Embryonic facial prominence (tissue), 1 donor: ENCODE measurements around the gene C17orf75.
"Not testable (repeated sequence)": the region's sequence is repeated elsewhere in the genome, so short reads cannot be mapped to it uniquely, and the experiment has no call there.

ENCODE experiments used
- DNase-seq: peaks from one replicate; pipeline ENCODE4 v3.0.0-alpha.2; 2016; ENCODE audit errors: extremely low spot score

Gene C17orf75

GRCh38 chr17:32345951-32346600, 4.1 kb upstream of the C17orf75 start:
- DNase-seq, result no peak

DNA sequence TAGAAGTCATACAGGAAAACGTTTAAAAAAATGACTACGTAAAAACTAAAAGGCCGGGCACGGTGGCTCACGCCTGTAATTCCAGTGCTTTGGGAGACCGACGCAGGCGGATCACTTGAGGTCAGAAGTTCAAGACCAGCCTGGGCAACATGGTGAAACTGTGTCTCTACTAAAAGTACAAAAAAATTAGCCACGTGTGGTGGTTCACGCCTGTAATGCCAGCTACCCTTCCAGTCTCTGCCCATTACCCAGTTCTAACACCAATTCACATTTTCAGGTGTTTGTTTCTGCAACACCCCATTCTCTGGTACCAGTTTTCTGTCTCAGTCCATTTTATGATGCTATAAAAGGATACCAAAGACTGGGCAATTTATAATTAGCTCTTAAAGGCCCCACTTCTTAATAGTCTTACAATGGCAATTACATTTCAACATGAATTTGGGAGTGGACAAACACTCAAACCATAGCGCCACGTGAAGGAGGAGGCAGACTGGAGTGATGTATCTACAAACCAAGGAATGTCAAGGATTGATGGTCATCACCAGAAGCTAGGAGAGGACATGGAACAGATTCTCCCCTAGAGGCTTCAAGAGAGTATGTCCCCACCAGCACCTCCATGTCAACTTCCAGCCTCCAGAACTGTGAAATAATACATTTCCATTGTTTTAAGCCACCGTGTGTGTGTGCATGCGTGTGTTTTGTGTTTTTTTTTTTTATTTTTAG, 791 bp upstream of the C17orf75 start:
- no peak for DNase-seq

DNA sequence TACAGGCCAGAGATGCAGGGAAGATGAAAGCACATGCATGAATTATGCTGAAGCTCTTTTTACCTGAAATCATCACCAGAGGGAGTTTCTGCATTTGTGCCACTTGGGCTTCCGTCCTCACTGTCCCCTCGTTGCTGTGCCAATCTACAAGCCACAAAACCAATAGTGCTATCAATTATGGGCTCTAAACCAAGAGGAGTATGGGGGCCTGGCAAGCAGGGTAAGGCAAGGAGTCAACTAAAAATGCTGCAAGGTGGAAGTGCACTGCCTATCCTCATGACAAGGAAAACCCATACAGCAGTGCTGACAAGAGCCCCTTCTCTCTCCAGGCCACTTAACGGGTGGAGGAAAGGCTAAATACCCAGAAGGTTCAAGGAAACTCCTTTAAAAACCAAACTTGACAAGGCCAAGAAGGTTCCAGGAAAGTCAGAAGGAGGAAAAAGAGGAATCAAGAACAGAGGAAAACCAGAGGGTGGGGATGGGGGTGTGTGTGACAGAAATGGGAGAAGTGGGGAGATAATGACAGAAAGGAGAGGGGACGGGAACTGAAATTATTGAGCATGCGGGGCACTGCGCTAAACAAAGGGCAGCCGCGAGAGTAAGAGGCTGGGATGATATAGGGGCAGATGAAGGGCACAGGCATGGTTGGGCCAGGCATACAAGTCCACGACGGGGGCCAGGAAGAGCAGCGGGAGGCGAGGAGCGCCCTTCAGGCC, 674 bp downstream of the C17orf75 start:
- no peak for DNase-seq

- no peak for DNase-seq
These were observed 6.3 kb downstream of the C17orf75 start for GRCh38 chr17:32335687-32336086.

- DNase-seq, result no peak
These were observed 6.9 kb downstream of the C17orf75 start for GRCh38 chr17:32335046-32335445.

DNA sequence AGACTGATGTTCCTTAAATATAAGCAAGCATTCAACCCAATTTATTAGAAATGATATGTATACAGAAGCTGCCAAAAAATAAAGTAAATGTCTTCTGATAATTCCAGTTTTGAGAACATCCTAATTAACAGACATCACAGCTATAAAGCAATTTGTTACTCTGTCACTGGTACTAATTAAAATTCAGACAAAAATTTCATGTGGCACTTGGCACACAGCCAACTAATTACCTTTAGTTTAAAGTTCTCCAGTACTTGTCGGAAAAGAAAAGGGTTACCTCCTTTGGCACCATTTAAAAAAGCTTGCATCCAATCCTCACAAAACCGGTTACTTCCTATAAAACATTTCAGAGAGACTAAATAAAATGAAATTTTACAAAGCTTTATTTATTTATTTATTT, 8.8 kb downstream of the C17orf75 start:
- no peak for DNase-seq

- no peak for DNase-seq
These were observed 10.5 kb downstream of the C17orf75 start for GRCh38 chr17:32331243-32332040.

DNA sequence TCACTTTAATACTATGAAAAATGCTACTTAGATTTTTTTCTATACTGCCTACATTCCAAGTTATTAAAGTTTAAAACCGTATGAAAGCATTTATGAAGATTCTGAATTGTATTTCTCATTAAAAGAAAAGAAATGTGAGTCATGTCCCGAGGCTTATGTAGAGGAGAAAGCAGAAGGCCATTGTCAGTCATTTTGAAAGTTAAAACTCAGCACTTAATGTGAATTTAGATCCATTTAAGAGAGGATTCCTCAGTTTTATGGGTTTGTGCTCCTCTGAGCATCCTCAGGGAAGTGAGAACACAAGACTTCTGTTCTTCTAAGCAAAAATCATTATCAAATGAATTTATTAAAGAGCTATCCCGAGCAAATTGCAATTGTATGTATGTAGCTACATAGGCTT, 11.8 kb downstream of the C17orf75 start:
- DNase-seq, result no peak

- no peak for DNase-seq
These were observed 14.1 kb downstream of the C17orf75 start for GRCh38 chr17:32327911-32328310.

DNA sequence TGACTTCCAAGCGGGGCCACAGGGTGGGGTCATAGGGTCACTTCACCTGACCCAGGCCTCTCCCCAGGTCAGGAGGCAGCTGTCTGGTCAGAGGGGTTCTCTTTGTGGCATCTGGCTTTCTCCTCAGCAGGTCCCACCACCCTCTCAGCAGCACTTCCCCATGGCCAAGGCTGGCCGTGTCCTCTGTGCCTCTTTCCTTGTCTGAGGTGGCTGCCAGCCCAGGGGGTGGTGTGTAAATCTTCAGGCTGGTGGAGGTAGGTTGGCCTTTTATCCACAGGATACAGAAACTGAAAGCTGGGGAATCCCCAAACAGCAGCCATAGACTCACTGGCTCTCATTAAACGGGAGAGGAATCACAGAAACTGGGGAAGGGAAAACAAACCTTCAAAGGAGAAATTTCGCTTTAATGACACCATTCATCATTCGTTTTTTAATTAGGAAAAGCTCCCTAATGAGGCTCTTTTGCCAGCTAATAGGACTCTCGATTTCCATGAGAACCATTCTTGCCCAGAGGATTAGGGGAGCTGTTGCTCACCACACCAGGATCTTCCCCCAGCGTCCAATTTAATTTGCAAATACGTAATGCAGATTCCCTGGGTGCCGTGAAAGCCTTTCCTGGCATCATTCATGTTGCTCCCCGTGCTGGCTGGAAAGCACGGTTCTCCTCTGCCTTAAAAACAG, 18.0 kb downstream of the C17orf75 start:
- no peak for DNase-seq

GRCh38 chr17:32323046-32323445, 18.9 kb downstream of the C17orf75 start:
- no peak for DNase-seq

GRCh38 chr17:32320847-32321246, 21.1 kb downstream of the C17orf75 start:
- DNase-seq, result no peak

DNA sequence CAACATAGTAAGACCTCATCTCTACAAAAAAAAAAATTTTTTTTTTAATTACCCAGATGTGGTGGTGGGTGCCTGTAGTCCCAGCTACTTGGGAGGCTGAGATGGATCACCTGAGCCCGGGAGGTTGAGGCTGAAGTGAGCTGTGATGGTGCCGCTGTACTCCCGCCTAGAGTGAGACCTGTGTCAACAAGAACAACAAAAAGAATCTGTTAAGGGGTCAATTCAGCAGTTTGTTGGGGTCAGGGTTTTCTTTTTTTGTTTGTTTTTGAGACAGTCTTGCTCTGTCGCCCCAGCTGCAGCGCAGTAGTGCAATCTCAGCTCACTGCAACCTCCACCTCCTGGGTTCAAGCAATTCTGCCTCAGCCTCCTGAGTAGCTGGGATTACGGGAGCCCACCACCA, 21.9 kb downstream of the C17orf75 start:
- not testable (repeated sequence) for DNase-seq

GRCh38 chr17:32319548-32319905, 22.4 kb downstream of the C17orf75 start:
- DNase-seq, result no peak

GRCh38 chr17:32318071-32318470, 23.9 kb downstream of the C17orf75 start:
- DNase-seq, result no peak

- no peak for DNase-seq
These were observed 24.6 kb downstream of the C17orf75 start for GRCh38 chr17:32317353-32317752.

DNA sequence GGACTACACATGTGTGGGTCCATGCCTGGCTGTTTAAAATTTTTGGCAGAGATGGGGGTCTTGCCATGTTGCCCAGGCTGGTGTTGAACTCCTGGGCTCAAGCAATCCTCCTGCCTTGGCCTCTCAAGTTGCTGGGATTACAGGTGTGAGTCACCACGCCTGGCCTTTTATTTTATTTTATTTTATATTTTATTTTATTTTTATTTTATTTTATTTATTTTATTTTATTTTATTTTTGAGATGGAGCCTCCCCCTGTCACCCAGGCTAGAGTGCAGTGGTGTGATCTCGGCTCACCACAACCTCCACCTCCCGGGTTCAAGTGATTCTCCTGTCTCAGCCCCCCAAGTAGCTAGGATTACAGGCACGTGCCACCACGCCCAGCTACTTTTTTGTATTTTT, 25.3 kb downstream of the C17orf75 start:
- not testable (repeated sequence) for DNase-seq

DNA sequence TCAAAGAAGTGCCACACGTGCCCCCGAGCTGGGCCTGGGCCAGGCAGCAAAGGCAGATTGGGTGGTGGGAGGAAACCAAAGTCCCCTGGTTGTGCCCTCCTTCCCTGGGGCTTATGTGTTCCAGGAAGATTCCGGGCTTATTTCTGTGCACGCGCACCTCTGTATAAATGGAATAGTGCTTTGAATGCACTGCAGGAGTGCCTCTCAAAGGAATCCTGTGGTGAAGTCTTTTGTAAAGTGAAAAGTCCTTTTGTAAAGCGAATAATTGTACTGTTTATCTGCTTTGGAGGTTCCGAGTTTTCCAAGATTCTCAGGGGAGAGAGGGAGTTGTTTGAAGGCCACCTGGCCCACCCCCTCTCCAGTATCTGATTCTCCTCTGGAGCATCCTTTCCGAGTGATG, 26.8 kb downstream of the C17orf75 start:
- DNase-seq, result no peak

DNA sequence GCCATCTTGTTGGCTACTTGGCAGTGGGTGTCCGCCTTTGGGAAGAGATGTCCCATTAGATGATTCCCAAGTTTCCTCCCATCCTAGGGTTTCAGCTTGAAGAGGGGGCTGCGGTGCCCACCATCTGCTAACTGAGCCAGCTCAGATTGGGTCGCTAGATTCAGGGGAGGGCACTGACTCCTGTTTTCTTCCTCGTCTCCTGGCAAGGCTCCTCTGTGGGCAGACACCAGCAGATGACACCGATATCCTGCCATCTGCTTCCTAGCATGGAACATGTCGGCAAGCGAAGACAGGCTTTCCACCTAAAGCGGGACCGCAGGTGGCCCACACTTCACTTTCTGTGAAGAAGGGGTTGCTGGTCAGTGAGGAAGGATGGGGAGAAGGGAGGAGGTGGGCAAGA, 27.3 kb downstream of the C17orf75 start:
- no peak for DNase-seq

DNA sequence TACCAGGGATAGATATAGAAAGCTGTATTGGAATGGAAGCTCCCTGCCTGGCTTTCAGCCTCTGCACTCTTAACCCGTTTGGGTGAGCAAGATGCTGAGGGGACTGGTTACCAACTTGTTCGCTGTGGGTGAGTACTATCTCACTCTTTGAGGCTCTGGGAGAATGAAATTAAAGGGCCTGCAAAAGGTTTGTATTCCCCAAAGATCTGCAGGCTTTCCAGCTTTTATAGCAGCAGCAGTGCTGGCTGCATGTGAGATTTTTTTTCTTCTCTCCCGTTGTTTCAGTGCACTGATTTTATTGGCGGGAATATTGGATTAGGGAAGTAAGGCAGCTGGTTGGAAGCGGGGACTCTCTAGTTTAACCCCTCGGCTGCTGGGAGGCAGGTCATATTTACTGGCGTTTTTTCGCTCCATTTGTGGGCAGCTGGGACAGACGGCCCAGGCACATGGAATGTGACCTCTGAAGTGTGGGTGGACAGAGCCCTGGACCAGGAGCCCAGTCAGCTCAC, 30.9 kb downstream of the C17orf75 start:
- DNase-seq, result peak; percentile 25

- no peak for DNase-seq
These were observed 34.3 kb downstream of the C17orf75 start for GRCh38 chr17:32307658-32308057.
